Neural cell (in vitro differentiated cells): Measurements from ENCODE around the gene PKNOX2. TPM values are rescaled to one million over a fixed set of nuclear protein-coding genes. Genes with fewer than 3 reads are reported as not detected.

ENCODE experiments used
- H2AFZ ChIP-seq: fragments of 200-600, 300-800 bp; sonication (generic), shearing (Covaris generic); 2 replicates; pipeline ENCODE4 v1.6.0; 2014; ENCODE audit warnings: low read depth, mild to moderate bottlenecking, antibody characterized with exemption, low read length, moderate library complexity
- H3F3A ChIP-seq: fragments of 200-600 bp; shearing (Covaris generic); 2 replicates; pipeline ENCODE4 v1.6.1; 2016; ENCODE audit warnings: mild to moderate bottlenecking, moderate library complexity, mixed read lengths, antibody characterized with exemption, low read length; ENCODE audit not compliant: insufficient read depth, poor library complexity, severe bottlenecking
- H3K27ac ChIP-seq: fragments of 200-600, 300-800 bp; sonication (generic), shearing (Covaris generic); 2 replicates; pipeline ENCODE4 v1.5.1; 2014; ENCODE audit warnings: mild to moderate bottlenecking, low read length, moderate library complexity
- H3K27me3 ChIP-seq: fragments of 300-800, 200-600 bp; sonication (generic), shearing (Covaris generic); 2 replicates; pipeline ENCODE4 v1.6.0; 2014; ENCODE audit warnings: mild to moderate bottlenecking, low read depth, low read length, moderate library complexity; ENCODE audit not compliant: insufficient read depth
- H3K36me3 ChIP-seq: fragments of 300-800, 200-600 bp; sonication (generic), shearing (Covaris generic); 2 replicates; pipeline ENCODE4 v1.5.1; 2014; ENCODE audit warnings: mild to moderate bottlenecking, antibody characterized with exemption, low read length, moderate library complexity; ENCODE audit not compliant: insufficient read depth
- H3K4me2 ChIP-seq: fragments of 300-800, 200-600 bp; sonication (generic), shearing (Covaris generic); 2 replicates; pipeline ENCODE4 v1.6.0; 2014; ENCODE audit warnings: mild to moderate bottlenecking, low read length
- H3K4me3 ChIP-seq: fragments of 300-800, 200-600 bp; sonication (generic), shearing (Covaris generic); 2 replicates; pipeline ENCODE4 v1.5.1; 2014; ENCODE audit warnings: mild to moderate bottlenecking, low read length, moderate library complexity
- H3K79me2 ChIP-seq: fragments of 200-600 bp; shearing (Covaris generic); replicated peaks from 2 replicates; pipeline ENCODE4 v1.6.0; 2014; ENCODE audit warnings: mild to moderate bottlenecking, low read length, moderate library complexity; ENCODE audit not compliant: insufficient read depth
- H3K9ac ChIP-seq: fragments of 300-800, 200-600 bp; sonication (generic), shearing (Covaris generic); 2 replicates; pipeline ENCODE4 v1.6.1; 2016; ENCODE audit warnings: mild to moderate bottlenecking, low read length, mixed read lengths
- H3K9me2 ChIP-seq: fragments of 200-600 bp; shearing (Covaris generic); 2 replicates; pipeline ENCODE4 v1.6.1; 2016; ENCODE audit warnings: mild to moderate bottlenecking, low read length, mixed read lengths; ENCODE audit not compliant: insufficient read depth
- H3K9me3 ChIP-seq: fragments of 200-600, 300-800 bp; sonication (generic), shearing (Covaris generic); 2 replicates; pipeline ENCODE4 v1.6.1; 2016; ENCODE audit warnings: mild to moderate bottlenecking, mixed run types, low read length, moderate library complexity, mixed read lengths
- H4K20me1 ChIP-seq: fragments of 200-600 bp; shearing (Covaris generic); 2 replicates; pipeline ENCODE4 v1.6.1; 2016; ENCODE audit warnings: mild to moderate bottlenecking, mixed run types; ENCODE audit not compliant: insufficient read depth
- CTCF ChIP-seq: fragments of 450-650 bp; IDR thresholded peaks from 2 replicates; pipeline ENCODE4 v1.5.1; 2014; ENCODE audit warnings: antibody characterized with exemption, mild to moderate bottlenecking, moderate library complexity; ENCODE audit not compliant: poor library complexity, severe bottlenecking
- EP300 ChIP-seq: fragments of 450-650 bp; conservative IDR thresholded peaks from 2 replicates; pipeline ENCODE4 v1.6.1; 2014; ENCODE audit warnings: antibody characterized with exemption, mild to moderate bottlenecking, moderate library complexity; ENCODE audit not compliant: poor library complexity, severe bottlenecking
- EZH2 ChIP-seq: fragments of 200-600, 300-800 bp; shearing (Covaris generic), sonication (generic); IDR thresholded peaks from 2 replicates; pipeline ENCODE4 v1.6.1; 2014; ENCODE audit warnings: antibody characterized with exemption, low read length, borderline replicate concordance, mild to moderate bottlenecking; ENCODE audit not compliant: insufficient read depth, poor library complexity, severe bottlenecking
- MXI1 ChIP-seq: fragments of 450-650 bp; conservative IDR thresholded peaks from 2 replicates; pipeline ENCODE4 v1.6.1; 2014; ENCODE audit warnings: antibody characterized with exemption, mild to moderate bottlenecking; ENCODE audit not compliant: poor library complexity, severe bottlenecking
- POLR2AphosphoS5 ChIP-seq: IDR thresholded peaks from 2 replicates; pipeline ENCODE4 v1.6.1; 2012
- RAD21 ChIP-seq: fragments of 450-650 bp; conservative IDR thresholded peaks from 2 replicates; pipeline ENCODE4 v1.6.1; 2014; ENCODE audit warnings: antibody characterized with exemption, mild to moderate bottlenecking, moderate library complexity
- REST ChIP-seq: IDR thresholded peaks from 2 replicates; pipeline ENCODE4 v1.6.1; 2012; ENCODE audit warnings: borderline replicate concordance
- SMC3 ChIP-seq: fragments of 450-650 bp; conservative IDR thresholded peaks from 2 replicates; pipeline ENCODE4 v1.6.1; 2014; ENCODE audit warnings: antibody characterized with exemption, mild to moderate bottlenecking, moderate library complexity; ENCODE audit not compliant: poor library complexity
- TAF1 ChIP-seq: IDR thresholded peaks from 2 replicates; pipeline ENCODE4 v1.6.1; 2012; ENCODE audit warnings: low read depth
- polyA plus RNA-seq: library from polyadenylated mRNA; depleted of rRNA; stranded (reverse); fragments of >200 nt; gene quantifications from 2 replicates; pipeline ENCODE4 v1.2.3, GENCODE V29; 2014

The PKNOX2 gene
- polyA plus RNA-seq, 1 donor from 2014 or later: 0.99 TPM

DNA sequence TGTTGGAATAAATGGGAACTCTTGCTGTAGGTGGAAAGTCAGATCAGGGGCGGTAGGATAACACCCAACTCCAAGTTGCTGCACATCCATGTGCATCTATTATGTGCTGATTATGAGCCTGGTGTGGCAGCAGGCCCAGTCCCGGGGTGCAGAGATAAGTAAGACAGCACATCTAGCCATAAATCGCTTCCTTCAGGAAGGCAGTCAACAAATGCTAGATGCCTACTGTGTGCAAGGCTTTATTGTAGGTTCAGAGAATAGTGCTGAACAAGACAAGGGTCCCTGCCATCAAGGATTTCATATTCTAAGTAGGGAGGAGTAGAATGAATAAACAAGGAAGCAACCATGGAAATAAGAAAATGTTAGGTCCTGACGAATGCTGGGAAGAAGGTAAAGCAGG is 110.2 kb downstream of the PKNOX2 start:
- Histone ChIP-seq H3K27me3 (no peaks in the 10 kb centered on the region), H3K79me2 (no peaks in the 10 kb centered on the region), H3K4me2 (no peak overlapping the region), H3K9me3 (no peaks in the 10 kb centered on the region), H2AFZ (no peak overlapping the region), H3K27ac (no peak overlapping the region), H3K9ac (no peak overlapping the region), H4K20me1 (no peaks in the 10 kb centered on the region), H3K36me3 (no peaks in the 10 kb centered on the region), H3K9me2 (no peaks in the 10 kb centered on the region), H3K4me3 (no peak overlapping the region), H3F3A (no peaks in the 10 kb centered on the region)
- no peak for TF ChIP-seq RAD21
- TF ChIP-seq MXI1: no peak
- TF ChIP-seq POLR2AphosphoS5: no peak

- no peaks in the 10 kb centered on the region for H3K79me2 ChIP-seq
- H3K4me3 ChIP-seq: no peak overlapping the region
Measured at GRCh38 chr11:125275905-125276618, 111.5 kb downstream of the PKNOX2 start.

DNA sequence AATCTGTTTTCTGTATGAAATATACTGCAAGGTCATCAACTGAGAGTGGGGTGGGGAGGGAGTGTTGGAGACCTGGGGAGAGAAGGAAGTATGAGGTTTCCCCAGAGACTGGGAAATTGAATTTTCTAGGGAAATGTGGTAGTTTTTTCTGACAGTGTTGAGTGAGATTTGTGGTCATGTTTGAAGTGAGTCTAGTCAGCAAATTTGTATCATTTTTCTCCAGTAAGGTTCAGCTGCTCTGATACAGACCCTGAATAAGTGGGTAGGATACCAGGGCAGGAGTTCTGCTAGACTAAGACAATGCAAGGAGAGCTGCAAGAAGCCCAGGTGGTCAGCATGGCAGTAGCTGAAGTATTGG is 112.0 kb downstream of the PKNOX2 start:
- Histone ChIP-seq H3K9me3 (no peaks in the 10 kb centered on the region), H4K20me1 (no peaks in the 10 kb centered on the region), H3K27me3 (no peaks in the 10 kb centered on the region), H3F3A (no peaks in the 10 kb centered on the region), H3K9me2 (no peaks in the 10 kb centered on the region), H3K4me3 (no peak overlapping the region), H3K36me3 (no peaks in the 10 kb centered on the region), H3K9ac (no peak overlapping the region), H3K79me2 (no peaks in the 10 kb centered on the region), H2AFZ (no peak overlapping the region), H3K27ac (no peak overlapping the region), H3K4me2 (no peak overlapping the region)
- TF ChIP-seq SMC3: no peak
- TF ChIP-seq EZH2: no peak
- TF ChIP-seq POLR2AphosphoS5: no peak
- TF ChIP-seq REST: no peak
- TF ChIP-seq CTCF: no peak
- TF ChIP-seq TAF1: no peak
- TF ChIP-seq RAD21: no peak
- TF ChIP-seq MXI1: no peak
- no peak for TF ChIP-seq EP300

More at GRCh38 chr11:125275905-125276618, 111.5 kb downstream of the PKNOX2 start:
- TF ChIP-seq SMC3: no peak
- Histone ChIP-seq H3K9ac (no peak overlapping the region), H3K27ac (no peak overlapping the region), H3K27me3 (no peaks in the 10 kb centered on the region), H2AFZ (no peak overlapping the region), H4K20me1 (no peaks in the 10 kb centered on the region), H3K9me3 (no peaks in the 10 kb centered on the region), H3K4me2 (no peak overlapping the region), H3K36me3 (no peaks in the 10 kb centered on the region), H3F3A (no peaks in the 10 kb centered on the region), H3K9me2 (no peaks in the 10 kb centered on the region)
